SK-N-SH treated with all-trans-retinoic acid at 6 μM for 48 hours (cell line): ENCODE measurements around the gene EMX1.

Source experiments
- ATAC-seq: fragments of 200-7000 bp; cut with Tn5 transposase; 3 replicates; pipeline ENCODE4 v1.9.1; 2020; ENCODE audit warnings: mild to moderate bottlenecking, moderate library complexity
- ARNTL ChIP-seq: fragments of 450-650 bp; formaldehyde crosslinking; IDR thresholded peaks from 2 replicates; pipeline ENCODE4 v1.5.0; 2020; ENCODE audit warnings: low read depth, mild to moderate bottlenecking, moderate library complexity, borderline replicate concordance
- CSDC2 ChIP-seq: fragments of 250-450 bp; sonication (Bioruptor Pico); IDR thresholded peaks from 2 replicates; pipeline ENCODE4 v1.5.0; 2020; ENCODE audit warnings: mild to moderate bottlenecking, moderate library complexity
- ESRRG ChIP-seq: fragments of 250-450 bp; sonication (Bioruptor Pico); IDR thresholded peaks from 2 replicates; pipeline ENCODE4 v1.6.1; 2021; ENCODE audit warnings: mild to moderate bottlenecking
- ISL1 ChIP-seq: fragments of 250-450 bp; sonication (Bioruptor Pico); IDR thresholded peaks from 2 replicates; pipeline ENCODE4 v2.1.2; 2022; ENCODE audit warnings: mild to moderate bottlenecking, moderate library complexity
- OSR1 ChIP-seq: fragments of 250-450 bp; sonication (Bioruptor Pico); IDR thresholded peaks from 2 replicates; pipeline ENCODE4 v1.8.0; 2022; ENCODE audit warnings: moderate library complexity, mild to moderate bottlenecking, inconsistent platforms
- PPARA ChIP-seq: fragments of 250-450 bp; sonication (Bioruptor Pico); IDR thresholded peaks from 2 replicates; pipeline ENCODE4 v1.5.0; 2020; ENCODE audit warnings: mild to moderate bottlenecking, borderline replicate concordance
- RARB ChIP-seq: fragments of 250-450 bp; sonication (Bioruptor Pico); IDR thresholded peaks from 2 replicates; pipeline ENCODE4 v1.8.0; 2021; ENCODE audit warnings: mild to moderate bottlenecking, moderate library complexity
- SNAI2 ChIP-seq: fragments of 250-450 bp; sonication (Bioruptor Pico); IDR thresholded peaks from 2 replicates; pipeline ENCODE4 v1.5.0; 2020; ENCODE audit warnings: mild to moderate bottlenecking, moderate library complexity
- TCF4 ChIP-seq: fragments of 250-450 bp; sonication (Bioruptor Pico); IDR thresholded peaks from 2 replicates; pipeline ENCODE4 v1.8.0; 2021; ENCODE audit warnings: mild to moderate bottlenecking, moderate library complexity, borderline replicate concordance
- TOX ChIP-seq: fragments of 250-450 bp; sonication (Bioruptor Pico); IDR thresholded peaks from 2 replicates; pipeline ENCODE4 v1.8.0; 2021; ENCODE audit warnings: mild to moderate bottlenecking, moderate library complexity, borderline replicate concordance
- ZC3H10 ChIP-seq: fragments of 250-450 bp; sonication (Bioruptor Pico); IDR thresholded peaks from 2 replicates; pipeline ENCODE4 v1.5.1; 2021; ENCODE audit warnings: mild to moderate bottlenecking, moderate library complexity
- ZFP3 ChIP-seq: fragments of 250-450 bp; sonication (Bioruptor Pico); IDR thresholded peaks from 2 replicates; pipeline ENCODE4 v1.5.0; 2020; ENCODE audit warnings: mild to moderate bottlenecking, moderate library complexity
- ZFP30 ChIP-seq: fragments of 450-650 bp; formaldehyde crosslinking; IDR thresholded peaks from 2 replicates; pipeline ENCODE4 v1.5.0; 2022; ENCODE audit warnings: mild to moderate bottlenecking, moderate library complexity
- ZNF565 ChIP-seq: fragments of 450-650 bp; formaldehyde crosslinking; conservative IDR thresholded peaks from 2 replicates; pipeline ENCODE4 v1.5.0; 2020; ENCODE audit warnings: low read depth, mild to moderate bottlenecking, moderate library complexity
- ZNF70 ChIP-seq: fragments of 450-650 bp; formaldehyde crosslinking; IDR thresholded peaks from 2 replicates; pipeline ENCODE4 v1.5.0; 2020; ENCODE audit warnings: mild to moderate bottlenecking, moderate library complexity
- ZNF8 ChIP-seq: fragments of 450-650 bp; formaldehyde crosslinking; IDR thresholded peaks from 2 replicates; pipeline ENCODE4 v1.5.0; 2020; ENCODE audit warnings: mild to moderate bottlenecking, moderate library complexity
- TF ChIP-seq, protein P1 (sequence below): fragments of 250-450 bp; sonication (Bioruptor Pico); IDR thresholded peaks from 2 replicates; pipeline ENCODE4 v1.8.0; 2021; ENCODE audit warnings: low read depth, mild to moderate bottlenecking, moderate library complexity, borderline replicate concordance
- TF ChIP-seq, protein P2 (sequence below): fragments of 250-450 bp; sonication (Bioruptor Pico); IDR thresholded peaks from 2 replicates; pipeline ENCODE4 v1.5.0; 2020; ENCODE audit warnings: mild to moderate bottlenecking, moderate library complexity
- TF ChIP-seq, protein P3 (sequence below): fragments of 250-450 bp; sonication (Bioruptor Pico); IDR thresholded peaks from 2 replicates; pipeline ENCODE4 v1.8.0; 2020; ENCODE audit warnings: mild to moderate bottlenecking, moderate library complexity, borderline replicate concordance
- TF ChIP-seq, protein P4 (sequence below): fragments of 250-450 bp; sonication (Bioruptor Pico); IDR thresholded peaks from 2 replicates; pipeline ENCODE4 v1.5.1; 2021; ENCODE audit warnings: mild to moderate bottlenecking, moderate library complexity

Gene EMX1

DNA sequence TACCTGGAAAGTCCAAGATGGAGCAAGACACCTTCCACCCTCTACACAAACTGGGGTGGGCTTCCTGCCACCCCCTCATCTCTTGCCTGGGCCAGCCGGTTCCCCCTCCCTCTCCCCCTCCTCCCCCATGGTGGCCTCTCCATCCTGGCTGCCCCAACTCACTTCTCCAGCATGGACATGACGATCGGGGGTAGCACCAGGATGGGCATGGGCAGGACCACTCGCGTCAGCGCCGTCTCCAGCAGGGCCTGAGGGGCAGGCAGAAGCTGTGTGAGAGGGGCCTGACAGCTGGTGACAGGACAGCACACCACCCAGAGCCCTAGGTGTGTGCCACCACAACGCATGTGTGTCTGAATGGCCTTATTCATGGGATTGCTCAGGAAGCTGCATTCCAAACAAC, 51.0 kb downstream of the EMX1 start:
- no peak for ATAC-seq
- TF ChIP-seq TCF4 (CRISPR knock-in tag): no peak
- TF ChIP-seq ARNTL (CRISPR knock-in tag): no peak
- TF ChIP-seq ZNF8 (CRISPR knock-in tag): no peak
- TF ChIP-seq ZC3H10 (CRISPR knock-in tag): no peak
- TF ChIP-seq, protein P1, sequence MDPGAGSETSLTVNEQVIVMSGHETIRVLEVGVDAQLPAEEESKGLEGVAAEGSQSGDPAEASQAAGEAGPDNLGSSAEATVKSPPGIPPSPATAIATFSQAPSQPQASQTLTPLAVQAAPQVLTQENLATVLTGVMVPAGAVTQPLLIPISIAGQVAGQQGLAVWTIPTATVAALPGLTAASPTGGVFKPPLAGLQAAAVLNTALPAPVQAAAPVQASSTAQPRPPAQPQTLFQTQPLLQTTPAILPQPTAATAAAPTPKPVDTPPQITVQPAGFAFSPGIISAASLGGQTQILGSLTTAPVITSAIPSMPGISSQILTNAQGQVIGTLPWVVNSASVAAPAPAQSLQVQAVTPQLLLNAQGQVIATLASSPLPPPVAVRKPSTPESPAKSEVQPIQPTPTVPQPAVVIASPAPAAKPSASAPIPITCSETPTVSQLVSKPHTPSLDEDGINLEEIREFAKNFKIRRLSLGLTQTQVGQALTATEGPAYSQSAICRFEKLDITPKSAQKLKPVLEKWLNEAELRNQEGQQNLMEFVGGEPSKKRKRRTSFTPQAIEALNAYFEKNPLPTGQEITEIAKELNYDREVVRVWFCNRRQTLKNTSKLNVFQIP (CRISPR knock-in tag): no peak
- TF ChIP-seq ZNF565: no peak
- no peak for TF ChIP-seq CSDC2 (CRISPR knock-in tag)
- TF ChIP-seq, protein P2, sequence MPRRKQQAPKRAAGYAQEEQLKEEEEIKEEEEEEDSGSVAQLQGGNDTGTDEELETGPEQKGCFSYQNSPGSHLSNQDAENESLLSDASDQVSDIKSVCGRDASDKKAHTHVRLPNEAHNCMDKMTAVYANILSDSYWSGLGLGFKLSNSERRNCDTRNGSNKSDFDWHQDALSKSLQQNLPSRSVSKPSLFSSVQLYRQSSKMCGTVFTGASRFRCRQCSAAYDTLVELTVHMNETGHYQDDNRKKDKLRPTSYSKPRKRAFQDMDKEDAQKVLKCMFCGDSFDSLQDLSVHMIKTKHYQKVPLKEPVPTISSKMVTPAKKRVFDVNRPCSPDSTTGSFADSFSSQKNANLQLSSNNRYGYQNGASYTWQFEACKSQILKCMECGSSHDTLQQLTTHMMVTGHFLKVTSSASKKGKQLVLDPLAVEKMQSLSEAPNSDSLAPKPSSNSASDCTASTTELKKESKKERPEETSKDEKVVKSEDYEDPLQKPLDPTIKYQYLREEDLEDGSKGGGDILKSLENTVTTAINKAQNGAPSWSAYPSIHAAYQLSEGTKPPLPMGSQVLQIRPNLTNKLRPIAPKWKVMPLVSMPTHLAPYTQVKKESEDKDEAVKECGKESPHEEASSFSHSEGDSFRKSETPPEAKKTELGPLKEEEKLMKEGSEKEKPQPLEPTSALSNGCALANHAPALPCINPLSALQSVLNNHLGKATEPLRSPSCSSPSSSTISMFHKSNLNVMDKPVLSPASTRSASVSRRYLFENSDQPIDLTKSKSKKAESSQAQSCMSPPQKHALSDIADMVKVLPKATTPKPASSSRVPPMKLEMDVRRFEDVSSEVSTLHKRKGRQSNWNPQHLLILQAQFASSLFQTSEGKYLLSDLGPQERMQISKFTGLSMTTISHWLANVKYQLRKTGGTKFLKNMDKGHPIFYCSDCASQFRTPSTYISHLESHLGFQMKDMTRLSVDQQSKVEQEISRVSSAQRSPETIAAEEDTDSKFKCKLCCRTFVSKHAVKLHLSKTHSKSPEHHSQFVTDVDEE (CRISPR knock-in tag): no peak
- TF ChIP-seq ESRRG (CRISPR knock-in tag): no peak

DNA sequence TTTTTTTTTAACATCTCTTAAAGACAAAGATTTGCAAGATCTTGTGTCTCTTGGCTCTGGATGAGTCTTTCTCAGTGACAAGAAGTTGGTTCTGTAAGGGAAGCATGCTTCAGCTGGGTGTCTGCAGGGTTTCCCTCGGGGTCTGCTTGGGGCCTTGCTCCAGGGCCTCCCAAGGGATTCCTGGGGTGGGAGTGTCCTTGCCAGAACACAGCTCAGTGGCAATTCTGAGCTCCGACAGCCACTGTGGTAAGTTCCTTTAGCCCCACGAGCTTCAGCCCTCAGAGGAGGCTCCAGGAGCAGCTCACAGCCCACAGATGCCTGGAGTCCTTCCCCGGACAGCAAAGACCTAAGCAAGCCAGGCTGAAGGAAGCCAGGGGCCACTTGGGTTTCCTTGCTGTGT, 52.4 kb downstream of the EMX1 start:
- TF ChIP-seq SNAI2 (CRISPR knock-in tag) (no peak), ZC3H10 (CRISPR knock-in tag) (no peak), PPARA (no peak), TCF4 (CRISPR knock-in tag) (no peak), CSDC2 (CRISPR knock-in tag) (no peak), ISL1 (CRISPR knock-in tag) (no peak), ZNF565 (no peak), RARB (CRISPR knock-in tag) (no peak), ZNF70 (no peak), ARNTL (CRISPR knock-in tag) (no peak), ESRRG (CRISPR knock-in tag) (no peak), OSR1 (no peak), TOX (CRISPR knock-in tag) (no peak), ZFP3 (CRISPR knock-in tag) (no peak), ZFP30 (CRISPR knock-in tag) (no peak), ZNF8 (CRISPR knock-in tag) (no peak)
- TF ChIP-seq, protein P3, sequence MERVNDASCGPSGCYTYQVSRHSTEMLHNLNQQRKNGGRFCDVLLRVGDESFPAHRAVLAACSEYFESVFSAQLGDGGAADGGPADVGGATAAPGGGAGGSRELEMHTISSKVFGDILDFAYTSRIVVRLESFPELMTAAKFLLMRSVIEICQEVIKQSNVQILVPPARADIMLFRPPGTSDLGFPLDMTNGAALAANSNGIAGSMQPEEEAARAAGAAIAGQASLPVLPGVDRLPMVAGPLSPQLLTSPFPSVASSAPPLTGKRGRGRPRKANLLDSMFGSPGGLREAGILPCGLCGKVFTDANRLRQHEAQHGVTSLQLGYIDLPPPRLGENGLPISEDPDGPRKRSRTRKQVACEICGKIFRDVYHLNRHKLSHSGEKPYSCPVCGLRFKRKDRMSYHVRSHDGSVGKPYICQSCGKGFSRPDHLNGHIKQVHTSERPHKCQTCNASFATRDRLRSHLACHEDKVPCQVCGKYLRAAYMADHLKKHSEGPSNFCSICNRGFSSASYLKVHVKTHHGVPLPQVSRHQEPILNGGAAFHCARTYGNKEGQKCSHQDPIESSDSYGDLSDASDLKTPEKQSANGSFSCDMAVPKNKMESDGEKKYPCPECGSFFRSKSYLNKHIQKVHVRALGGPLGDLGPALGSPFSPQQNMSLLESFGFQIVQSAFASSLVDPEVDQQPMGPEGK: no peak
- TF ChIP-seq, protein P2 (CRISPR knock-in tag): no peak
- TF ChIP-seq, protein P1 (CRISPR knock-in tag): no peak
- TF ChIP-seq, protein P4, sequence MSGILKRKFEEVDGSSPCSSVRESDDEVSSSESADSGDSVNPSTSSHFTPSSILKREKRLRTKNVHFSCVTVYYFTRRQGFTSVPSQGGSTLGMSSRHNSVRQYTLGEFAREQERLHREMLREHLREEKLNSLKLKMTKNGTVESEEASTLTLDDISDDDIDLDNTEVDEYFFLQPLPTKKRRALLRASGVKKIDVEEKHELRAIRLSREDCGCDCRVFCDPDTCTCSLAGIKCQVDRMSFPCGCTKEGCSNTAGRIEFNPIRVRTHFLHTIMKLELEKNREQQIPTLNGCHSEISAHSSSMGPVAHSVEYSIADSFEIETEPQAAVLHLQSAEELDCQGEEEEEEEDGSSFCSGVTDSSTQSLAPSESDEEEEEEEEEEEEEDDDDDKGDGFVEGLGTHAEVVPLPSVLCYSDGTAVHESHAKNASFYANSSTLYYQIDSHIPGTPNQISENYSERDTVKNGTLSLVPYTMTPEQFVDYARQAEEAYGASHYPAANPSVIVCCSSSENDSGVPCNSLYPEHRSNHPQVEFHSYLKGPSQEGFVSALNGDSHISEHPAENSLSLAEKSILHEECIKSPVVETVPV (CRISPR knock-in tag): no peak
- ATAC-seq: no peak
